Measurements from ENCODE around the gene MNAT1.
"Not testable (repeated sequence)": the region's sequence is repeated elsewhere in the genome, so short reads cannot be mapped to it uniquely, and the experiment has no call there.

Gene MNAT1

GRCh38 chr14:60738843-60739508, 4.4 kb downstream of the MNAT1 start:
- DNase-seq (ENCODE audit: low read depth in 1 of 2, low spot score in 1 of 2) = no peak

DNA sequence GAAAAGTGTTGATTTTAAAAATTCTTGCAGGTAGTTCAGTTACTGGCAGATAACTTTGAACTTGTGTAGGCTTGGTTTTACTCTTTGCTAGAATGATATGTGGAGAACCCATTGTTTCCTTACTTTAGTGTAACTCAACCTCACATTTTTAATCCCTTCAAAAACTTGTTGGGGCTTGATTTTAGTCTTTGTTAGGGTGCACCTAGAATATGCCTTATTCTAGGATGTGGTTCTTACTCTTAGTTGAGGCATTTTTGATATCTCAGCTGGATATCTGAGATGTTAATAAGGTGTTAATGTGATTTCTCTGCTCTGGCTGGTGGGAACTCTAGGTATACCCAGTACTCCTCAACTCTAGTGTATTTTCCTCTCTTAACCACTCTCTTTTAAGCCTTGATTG, 10.0 kb downstream of the MNAT1 start:
- no peak for DNase-seq (ENCODE audit: low read depth in 1 of 2, low spot score in 1 of 2)

- no peak for DNase-seq (ENCODE audit: low read depth in 1 of 2, low spot score in 1 of 2)
Observed at GRCh38 chr14:60753264-60754119, 18.9 kb downstream of the MNAT1 start.

GRCh38 chr14:60756847-60757246, 22.3 kb downstream of the MNAT1 start:
- no peak for DNase-seq (ENCODE audit: low read depth in 1 of 2, low spot score in 1 of 2)

- DNase-seq (ENCODE audit: low read depth in 1 of 2, low spot score in 1 of 2) = no peak
Observed at GRCh38 chr14:60757567-60758002, 23.0 kb downstream of the MNAT1 start.

- no peak for DNase-seq (ENCODE audit: low read depth in 1 of 2, low spot score in 1 of 2)
Observed at GRCh38 chr14:60758885-60759284, 24.3 kb downstream of the MNAT1 start.

DNA sequence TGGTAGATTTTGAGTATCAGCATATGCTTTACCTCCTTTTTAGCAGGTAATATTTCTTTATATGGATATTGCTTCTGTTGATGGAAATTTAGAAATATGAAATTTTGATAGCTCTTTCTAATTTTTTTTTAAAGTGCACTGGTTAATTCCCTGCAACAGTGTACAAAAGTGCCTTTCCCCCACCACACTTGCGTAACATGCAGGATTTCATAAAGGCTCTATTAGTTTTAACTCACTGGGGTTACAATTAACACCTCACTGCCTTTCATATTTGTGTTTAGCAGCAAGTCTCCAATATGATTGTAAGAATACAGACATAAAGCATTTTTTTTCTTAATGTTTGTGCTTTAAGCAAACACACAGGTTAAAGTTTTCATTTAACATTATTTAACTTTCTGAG, 25.6 kb downstream of the MNAT1 start:
- no peak for DNase-seq (ENCODE audit: low read depth in 1 of 2, low spot score in 1 of 2)

DNA sequence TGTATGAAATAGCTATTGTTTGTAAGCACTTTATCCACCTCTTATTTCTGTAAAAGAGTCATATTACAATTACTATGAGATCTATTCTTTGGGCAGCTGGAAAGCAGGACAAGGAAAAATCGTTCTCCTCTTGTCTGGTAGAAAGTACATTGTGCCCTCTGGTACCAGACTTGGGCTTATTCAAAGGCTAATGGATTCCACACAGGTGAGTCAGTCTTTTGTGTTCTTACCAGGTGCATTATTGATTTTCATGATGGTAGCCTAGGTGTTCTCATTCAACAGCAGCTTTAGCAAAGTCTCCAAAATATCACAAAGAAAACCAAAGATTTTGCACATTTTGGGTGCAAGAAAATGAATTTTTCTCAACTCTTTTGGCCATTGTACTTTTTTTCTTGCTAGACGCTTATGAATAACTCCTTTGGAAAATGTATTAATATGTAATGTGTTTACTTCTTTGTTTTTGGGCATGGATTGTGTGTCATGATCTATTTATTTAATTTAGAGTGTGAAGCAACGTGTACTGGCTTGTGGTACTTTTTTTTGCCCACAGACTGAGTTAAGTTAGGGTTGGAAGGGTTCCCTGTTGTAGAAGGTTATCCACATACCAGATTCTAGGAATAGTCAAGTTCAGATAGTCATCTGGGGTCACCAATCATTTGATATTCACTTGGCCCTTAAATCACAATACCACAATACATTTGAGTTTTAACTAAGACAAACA, 26.2 kb downstream of the MNAT1 start:
- DNase-seq (ENCODE audit: low read depth in 1 of 2, low spot score in 1 of 2) = no peak

DNA sequence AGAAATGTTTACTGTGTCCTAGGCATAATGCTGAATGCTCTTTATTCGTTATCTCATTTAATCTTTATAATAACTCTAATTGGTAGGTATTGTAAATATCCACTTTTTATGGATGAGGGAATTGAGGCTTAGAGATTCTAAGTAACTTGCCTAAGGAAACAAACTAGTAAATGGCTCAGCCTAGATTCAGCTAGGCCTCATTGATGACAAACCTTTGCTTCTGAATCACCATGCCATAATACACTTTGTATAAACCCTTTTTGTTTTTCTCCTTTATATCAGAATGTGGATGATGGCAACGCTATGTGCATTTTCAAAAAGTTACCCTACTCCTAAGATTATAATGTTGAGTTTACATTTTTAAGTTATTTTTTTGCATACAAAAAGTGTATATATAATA, 34.0 kb downstream of the MNAT1 start:
- no peak for DNase-seq (ENCODE audit: low read depth in 1 of 2, low spot score in 1 of 2)

GRCh38 chr14:60771117-60771516, 36.6 kb downstream of the MNAT1 start:
- no peak for DNase-seq (ENCODE audit: low read depth in 1 of 2, low spot score in 1 of 2)

DNA sequence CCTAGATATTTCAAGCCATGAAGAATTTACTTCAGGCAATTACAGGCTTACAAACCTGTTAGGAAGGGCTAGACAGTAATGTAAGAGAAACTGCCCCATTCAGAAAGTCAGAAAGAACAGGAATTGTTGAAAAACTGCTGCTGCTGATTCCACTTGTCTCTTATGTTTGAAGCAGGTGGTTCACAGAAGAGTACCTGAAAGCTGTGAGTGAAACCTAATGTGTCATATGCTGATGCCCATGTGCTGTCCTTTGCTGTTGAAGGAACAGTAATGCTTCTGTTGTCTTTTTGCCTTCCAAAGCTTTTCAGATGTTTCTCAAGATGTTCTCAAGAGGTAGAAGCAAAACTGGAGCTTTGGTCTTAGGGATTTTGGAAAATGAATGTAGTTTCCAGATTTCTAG, 39.0 kb downstream of the MNAT1 start:
- DNase-seq (ENCODE audit: low read depth in 1 of 2, low spot score in 1 of 2) = no peak

DNA sequence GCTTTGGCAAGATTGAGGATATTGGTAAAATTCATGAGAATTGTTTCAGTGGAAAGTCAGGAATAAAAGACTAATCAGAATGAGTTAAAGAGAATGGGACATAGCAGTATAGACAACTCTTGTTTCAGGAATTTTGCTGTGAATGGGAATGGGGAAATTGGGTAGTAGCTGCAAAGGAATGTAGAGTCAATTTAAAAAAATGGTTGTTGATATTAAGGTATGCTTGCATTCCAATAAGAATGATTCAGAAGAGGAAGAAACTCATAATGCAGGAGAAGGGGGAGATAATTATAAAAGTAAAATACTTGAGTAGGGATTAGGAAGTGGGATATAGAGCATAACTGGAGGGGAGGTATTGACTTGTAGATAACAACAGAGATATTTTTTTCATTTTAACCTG, 40.7 kb downstream of the MNAT1 start:
- no peak for DNase-seq (ENCODE audit: low read depth in 1 of 2, low spot score in 1 of 2)

DNA sequence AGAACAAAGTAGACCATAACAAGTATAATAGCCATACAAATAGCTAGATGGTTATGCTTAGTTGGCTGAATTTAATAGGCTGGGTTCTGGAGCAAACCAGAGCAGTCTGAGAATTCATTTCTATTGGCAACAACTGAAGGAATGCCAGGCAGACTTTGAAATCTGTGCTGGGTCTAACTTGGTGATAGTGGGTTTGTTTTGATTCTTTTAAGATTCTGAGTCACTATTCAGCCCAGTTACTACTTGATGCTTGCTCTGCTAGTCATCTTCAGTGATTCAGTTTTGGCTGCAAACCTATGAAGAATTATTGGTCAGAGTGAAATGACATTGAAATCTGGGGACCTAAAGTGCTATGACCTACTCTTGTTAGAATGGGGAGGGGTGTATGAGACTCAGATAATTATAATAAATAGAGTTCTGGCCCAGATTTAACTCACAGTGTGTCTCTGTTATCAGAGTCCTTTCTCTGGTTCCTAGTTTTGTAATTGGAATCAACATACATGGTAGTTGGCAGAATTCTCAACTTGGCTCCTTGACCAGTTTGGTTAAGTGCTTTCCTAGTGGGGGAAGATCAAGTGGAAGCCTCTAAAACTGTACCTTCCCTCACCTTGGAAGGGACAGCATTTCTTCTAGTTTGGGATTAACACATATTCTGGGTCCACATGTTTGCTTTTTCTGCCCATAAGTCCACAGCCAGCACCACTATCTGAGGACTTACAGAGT, 43.5 kb downstream of the MNAT1 start:
- no peak for DNase-seq (ENCODE audit: low read depth in 1 of 2, low spot score in 1 of 2)

DNA sequence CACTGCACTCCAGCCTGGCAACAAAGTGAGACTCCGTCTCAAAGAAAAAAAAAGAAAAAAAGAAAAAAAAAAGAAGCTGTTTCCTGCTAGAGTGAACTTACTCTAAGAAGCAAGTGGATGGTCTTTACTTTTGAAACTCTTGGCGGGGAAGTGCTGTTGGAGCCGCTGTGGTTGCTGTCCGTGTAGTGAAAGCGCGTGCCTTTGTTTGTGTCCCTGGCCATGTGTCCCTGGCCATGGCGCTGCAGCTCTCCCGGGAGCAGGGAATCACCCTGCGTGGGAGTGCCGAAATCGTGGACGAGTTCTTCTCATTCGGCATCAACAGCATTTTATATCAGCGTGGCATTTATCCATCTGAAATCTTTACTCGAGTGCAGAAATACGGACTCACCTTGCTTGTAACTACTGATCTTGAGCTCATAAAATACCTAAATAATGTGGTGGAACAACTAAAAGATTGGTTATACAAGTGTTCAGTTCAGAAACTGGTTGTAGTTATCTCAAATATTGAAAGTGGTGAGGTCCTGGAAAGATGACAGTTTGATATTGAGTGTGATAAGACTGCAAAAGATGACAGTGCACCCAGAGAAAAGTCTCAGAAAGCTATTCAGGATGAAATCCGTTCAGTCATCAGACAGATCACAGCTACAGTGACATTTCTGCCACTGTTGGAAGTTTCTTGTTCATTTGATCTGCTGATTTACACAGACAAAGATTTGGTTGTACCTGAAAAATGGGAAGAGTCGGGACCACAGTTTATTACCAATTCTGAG, 45.4 kb downstream of the MNAT1 start:
- DNase-seq (ENCODE audit: low read depth in 1 of 2, low spot score in 1 of 2) = not testable (repeated sequence)

- DNase-seq (ENCODE audit: low read depth in 1 of 2, low spot score in 1 of 2) = not testable (repeated sequence)
Observed at GRCh38 chr14:60780558-60780957, 46.0 kb downstream of the MNAT1 start.

GRCh38 chr14:60786905-60787304, 52.3 kb downstream of the MNAT1 start:
- DNase-seq (ENCODE audit: low read depth in 1 of 2, low spot score in 1 of 2) = no peak

DNA sequence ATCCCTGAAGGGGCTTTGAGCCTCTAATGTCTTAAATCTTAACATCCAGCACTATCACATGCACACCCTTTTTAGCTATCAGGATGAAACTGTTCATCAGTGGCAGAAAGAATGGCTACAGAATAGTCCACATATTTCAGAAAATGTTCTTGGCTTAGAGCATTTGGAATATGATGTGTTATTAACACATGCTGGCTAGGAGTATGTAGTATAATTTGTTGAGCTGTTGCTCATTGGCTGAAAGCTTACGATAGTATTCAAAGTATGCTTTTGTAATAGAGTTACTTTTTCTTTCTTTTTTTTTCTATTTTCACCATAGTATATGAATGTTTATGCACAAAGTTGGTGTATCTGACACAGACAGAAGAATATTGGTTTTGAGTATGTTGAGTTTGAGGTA, 55.1 kb downstream of the MNAT1 start:
- no peak for DNase-seq (ENCODE audit: low read depth in 1 of 2, low spot score in 1 of 2)

DNA sequence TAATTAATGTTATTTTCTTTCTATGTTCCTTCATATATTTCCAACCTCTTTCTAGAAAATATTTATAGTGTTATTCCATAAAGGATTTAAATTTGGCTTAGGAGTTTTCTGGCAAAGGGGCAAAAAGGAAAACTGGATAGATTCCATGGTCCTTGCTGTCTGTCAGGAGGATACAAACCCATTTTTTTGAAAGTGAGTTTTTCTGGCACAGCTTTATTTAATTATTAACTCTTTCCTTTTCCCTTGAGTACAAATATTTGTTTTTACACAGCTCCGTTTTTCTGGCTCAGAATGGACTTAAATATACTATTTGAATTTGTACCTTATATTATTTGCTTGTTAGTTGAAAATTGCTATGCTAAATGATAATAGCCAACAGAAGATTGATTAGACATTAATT, 56.3 kb downstream of the MNAT1 start:
- DNase-seq (ENCODE audit: low read depth in 1 of 2, low spot score in 1 of 2) = no peak

DNA sequence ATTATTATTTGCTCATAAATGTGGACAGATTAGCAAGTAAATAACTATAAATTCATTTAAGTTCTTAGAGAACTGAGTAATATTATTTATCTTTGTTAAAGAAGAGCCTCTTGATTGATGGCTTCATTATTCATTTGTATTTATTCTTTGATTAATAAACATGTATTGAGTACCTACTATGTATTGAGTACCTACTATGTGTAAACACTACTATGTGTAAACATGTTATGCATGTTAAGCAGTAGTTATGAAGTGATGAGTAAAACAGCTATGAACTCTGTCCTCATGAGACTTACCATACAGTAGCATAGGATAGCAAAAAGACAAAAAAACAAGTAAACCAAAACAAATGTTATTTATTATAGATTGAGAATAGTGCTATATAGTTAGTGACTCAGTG, 61.9 kb downstream of the MNAT1 start:
- DNase-seq (ENCODE audit: low read depth in 1 of 2, low spot score in 1 of 2) = no peak

DNA sequence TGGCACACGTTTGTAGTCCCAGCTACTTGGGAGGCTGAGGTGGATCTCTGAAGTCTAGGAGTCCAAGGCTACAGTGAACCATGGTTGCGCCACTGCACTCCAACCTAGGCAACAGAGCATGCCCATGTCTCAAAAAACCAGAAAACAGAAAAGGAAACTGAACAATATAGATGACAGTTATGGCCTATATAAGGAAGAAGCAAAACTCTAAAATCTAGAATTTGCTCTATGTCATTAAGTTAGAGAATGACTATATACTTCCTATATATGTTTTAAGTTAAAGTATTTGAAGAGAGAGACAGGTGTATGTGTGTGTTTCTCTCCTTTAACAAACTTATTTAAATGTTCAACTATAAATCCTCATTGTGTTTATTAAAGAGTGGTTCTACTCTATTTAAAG, 65.8 kb downstream of the MNAT1 start:
- no peak for DNase-seq (ENCODE audit: low read depth in 1 of 2, low spot score in 1 of 2)

DNA sequence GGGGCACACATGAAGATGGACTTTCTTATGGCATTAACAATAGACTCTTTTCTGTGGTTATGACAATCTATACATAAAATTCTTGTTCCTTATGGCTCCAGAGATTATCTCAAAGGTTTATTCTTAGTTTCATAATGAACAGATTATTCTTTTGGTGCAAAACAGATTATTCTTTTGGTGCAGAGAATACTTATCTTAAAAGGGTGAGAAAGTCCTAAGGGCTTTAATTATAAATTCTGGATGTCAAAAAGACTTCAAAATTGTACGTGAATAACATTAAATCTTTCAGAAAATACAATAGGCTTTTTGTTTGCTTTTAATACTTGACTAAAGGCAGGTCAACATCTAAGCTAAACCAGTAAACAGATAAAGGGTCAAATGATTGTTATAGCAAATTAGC, 69.3 kb downstream of the MNAT1 start:
- no peak for DNase-seq (ENCODE audit: low read depth in 1 of 2, low spot score in 1 of 2)

All from stimulated activated CD4-positive, alpha-beta T cell treated with anti-CD3 and anti-CD28 coated beads, Interleukin-15, amount 100 ng/mL, for 1 hour (primary cell).